ENCODE results near the gene RMRP.
A peak's percentile ranks its signal among the peaks of the same experiment; 100 is the strongest.
"Not testable (repeated sequence)": the region's sequence is repeated elsewhere in the genome, so short reads cannot be mapped to it uniquely, and the experiment has no call there.

RMRP gene

GRCh38 chr9:35640431-35640830, 17.4 kb downstream of the RMRP start:
- not testable (repeated sequence) for DNase-seq

GRCh38 chr9:35639631-35640030, 18.2 kb downstream of the RMRP start:
- no peak for DNase-seq

- not testable (repeated sequence) for DNase-seq
Measured at GRCh38 chr9:35639225-35639624, 18.6 kb downstream of the RMRP start.

- not testable (repeated sequence) for DNase-seq
Measured at GRCh38 chr9:35638751-35639150, 19.1 kb downstream of the RMRP start.

GRCh38 chr9:35637427-35637955, 20.3 kb downstream of the RMRP start:
- DNase-seq, result not testable (repeated sequence)

- not testable (repeated sequence) for DNase-seq
Measured at GRCh38 chr9:35636877-35637246, 21.0 kb downstream of the RMRP start.

- no peak for DNase-seq
Measured at GRCh38 chr9:35636135-35636876, 21.5 kb downstream of the RMRP start.

GRCh38 chr9:35635730-35636129, 22.1 kb downstream of the RMRP start:
- DNase-seq, result no peak

- no peak for DNase-seq
Measured at GRCh38 chr9:35629597-35629996, 28.2 kb downstream of the RMRP start.

GRCh38 chr9:35628389-35628991, 29.3 kb downstream of the RMRP start:
- DNase-seq, result no peak

GRCh38 chr9:35627575-35627974, 30.2 kb downstream of the RMRP start:
- DNase-seq, result no peak

GRCh38 chr9:35619800-35620158, 38.0 kb downstream of the RMRP start:
- no peak for DNase-seq

GRCh38 chr9:35618854-35619799, 38.7 kb downstream of the RMRP start:
- no peak for DNase-seq

- no peak for DNase-seq
Measured at GRCh38 chr9:35618325-35618727, 39.5 kb downstream of the RMRP start, which contains the start of gene CD72. Gene CD72 (minus strand): TSS chr9:35618413. CDS start chr9:35618303, 110 bp downstream.

- DNase-seq, result no peak
Measured at GRCh38 chr9:35617548-35617947, 40.3 kb downstream of the RMRP start.

GRCh38 chr9:35616681-35617459, 40.9 kb downstream of the RMRP start:
- peak; percentile 64 for DNase-seq

- DNase-seq, result no peak
Measured at GRCh38 chr9:35615981-35616680, 41.7 kb downstream of the RMRP start.

GRCh38 chr9:35612843-35613242, 45.0 kb downstream of the RMRP start:
- no peak for DNase-seq

GRCh38 chr9:35612066-35612465, 45.8 kb downstream of the RMRP start:
- not testable (repeated sequence) for DNase-seq

GRCh38 chr9:35611230-35611797, 46.5 kb downstream of the RMRP start:
- no peak for DNase-seq

- DNase-seq, result no peak
Measured at GRCh38 chr9:35609820-35610163, 48.0 kb downstream of the RMRP start.

All from left hindlimb (tissue), 1 donor.